NCI-H748 (cell line): ENCODE results near the gene CCDC33.

Source experiments
- DNase-seq: peaks from one replicate; lab custom pipeline; 2025; ENCODE audit not compliant: unreplicated experiment; lab: John Stamatoyannopoulos, UW

The CCDC33 gene

DNA sequence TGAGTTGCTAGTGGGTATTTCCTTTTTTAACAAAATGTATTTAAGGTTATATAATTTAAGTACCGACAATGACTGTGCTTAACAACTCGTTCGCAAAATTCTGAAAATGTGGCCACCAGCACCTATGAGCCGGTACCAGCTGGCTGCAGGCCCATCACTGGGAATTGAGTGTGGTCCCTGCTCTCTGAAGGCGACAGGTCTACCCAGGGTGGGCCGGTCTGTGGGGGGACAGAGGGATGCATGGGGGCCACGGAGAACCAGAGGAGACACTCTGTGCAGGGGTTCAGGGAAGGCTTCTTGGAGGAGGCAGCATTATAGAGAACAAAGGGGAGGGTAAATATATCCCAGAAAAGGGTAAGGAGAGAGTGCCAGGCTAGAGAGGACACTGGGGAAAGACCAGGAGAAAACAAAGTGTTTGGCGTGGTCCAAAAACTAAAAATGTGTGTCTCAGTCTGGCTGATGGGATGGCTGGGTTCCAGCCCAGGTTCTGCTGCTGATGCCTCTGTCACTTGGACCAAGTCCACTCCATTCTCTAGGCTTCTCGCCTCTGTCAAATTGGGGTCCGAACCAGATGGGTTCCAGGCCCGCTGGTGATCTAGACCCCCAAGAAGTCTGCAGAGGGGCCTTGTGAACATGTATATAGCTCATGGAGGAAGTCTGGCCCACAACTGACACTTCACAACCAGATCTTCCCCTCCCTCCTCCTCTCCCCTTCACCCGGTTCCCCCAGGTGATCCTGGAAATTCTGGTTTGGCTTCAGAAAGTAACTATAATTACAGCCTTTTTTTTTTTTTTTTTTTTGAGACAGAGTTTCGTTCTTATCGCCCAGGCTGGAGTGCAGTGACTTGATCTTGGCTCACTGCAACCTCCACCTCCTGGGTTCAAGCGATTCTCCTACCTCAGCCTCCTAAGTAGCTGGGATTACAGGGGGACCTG is 142.0 kb downstream of the CCDC33 start:
- no peak for DNase-seq

DNA sequence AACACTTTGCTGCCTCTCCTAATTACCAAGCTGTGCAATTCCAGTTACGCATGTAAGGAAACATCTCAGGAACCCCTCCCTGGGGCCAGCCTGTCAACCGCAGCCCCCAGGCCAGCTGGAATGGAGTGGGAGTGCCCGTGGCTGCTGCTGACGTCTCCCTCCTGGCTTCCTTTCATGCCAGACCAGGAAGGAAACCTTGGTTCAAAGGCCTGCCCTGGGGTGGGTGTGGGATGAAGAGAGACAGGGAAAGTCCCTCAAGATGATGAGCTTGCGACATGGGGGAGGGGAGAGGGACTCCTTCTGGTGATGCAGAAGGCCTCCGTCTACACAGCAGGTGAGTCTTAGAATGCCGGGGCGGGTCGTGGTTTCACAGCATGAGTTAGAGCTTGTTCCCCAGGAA is 142.7 kb downstream of the CCDC33 start:
- peak; percentile 2 for DNase-seq

DNA sequence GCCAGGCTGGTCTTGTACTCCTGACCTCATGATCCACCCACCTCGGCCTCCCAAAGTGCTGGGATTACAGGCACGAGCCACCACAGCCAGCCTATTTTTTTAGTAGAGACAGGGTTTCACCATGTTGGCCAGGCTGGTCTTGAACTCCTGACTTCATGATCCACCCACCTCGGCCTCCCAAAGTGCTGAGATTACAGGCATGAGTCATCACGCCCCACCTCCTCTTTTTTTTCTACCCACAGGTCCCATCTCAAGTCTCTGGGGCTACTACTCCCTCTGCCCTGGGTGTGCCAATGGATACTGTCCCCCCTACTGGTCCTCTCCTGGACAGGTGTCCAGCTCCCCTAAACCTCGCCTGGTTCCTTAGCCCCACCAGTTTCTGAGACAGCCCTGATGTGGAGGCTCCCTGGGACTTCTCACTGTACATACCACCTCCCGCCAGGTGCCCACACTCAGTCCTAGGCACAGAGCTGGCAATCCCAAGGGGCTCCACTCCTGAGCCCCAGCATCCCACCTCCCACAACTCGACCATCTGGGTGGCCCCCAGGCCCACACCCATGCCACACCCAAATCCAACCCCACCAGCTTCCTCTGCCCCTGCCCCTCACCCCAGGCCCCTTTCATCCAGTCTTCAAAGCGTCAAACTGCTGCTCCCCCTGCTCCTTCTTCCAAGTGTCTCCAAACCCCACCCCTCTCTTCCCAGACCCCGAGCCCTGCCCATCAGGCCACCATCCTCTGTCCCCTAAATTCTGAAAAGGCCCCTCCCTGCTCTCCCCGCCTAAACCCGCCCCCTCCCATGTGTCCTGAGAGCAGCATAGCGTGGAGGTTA is 144.4 kb downstream of the CCDC33 start:
- DNase-seq = no peak

DNA sequence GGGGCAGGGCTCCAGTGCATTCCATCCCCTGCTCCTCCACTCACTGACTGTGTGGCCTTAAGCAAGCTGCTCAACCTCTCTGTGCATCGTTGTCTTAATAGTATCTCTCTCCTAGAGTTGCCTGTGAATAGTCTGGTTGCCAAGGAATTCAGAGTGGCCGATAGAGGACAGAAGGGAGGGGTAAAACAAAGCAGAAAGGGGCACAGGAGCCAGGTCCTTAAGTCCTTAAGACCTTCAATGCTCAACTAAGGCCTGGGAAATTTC is 145.0 kb downstream of the CCDC33 start:
- DNase-seq = no peak

DNA sequence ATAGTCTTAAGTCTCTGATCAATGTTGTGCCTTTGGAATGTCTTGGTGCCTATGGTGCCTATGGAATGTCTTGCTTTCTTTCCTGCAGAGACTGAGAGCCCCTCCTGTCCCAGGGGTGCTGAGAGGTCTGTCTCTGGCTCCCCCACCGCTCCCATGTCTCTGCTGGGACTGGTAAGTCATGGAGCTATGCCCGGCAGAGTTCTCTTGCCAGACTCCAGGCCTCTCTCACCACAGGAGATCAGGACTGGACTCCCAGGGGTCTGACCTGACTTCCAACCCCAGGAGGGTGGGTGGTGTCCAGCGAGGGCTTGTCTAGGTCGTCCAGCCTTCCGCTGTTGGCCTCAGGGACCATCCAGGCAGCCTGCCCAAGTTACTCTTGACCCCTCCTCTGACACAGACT is 145.4 kb downstream of the CCDC33 start:
- no peak for DNase-seq

DNA sequence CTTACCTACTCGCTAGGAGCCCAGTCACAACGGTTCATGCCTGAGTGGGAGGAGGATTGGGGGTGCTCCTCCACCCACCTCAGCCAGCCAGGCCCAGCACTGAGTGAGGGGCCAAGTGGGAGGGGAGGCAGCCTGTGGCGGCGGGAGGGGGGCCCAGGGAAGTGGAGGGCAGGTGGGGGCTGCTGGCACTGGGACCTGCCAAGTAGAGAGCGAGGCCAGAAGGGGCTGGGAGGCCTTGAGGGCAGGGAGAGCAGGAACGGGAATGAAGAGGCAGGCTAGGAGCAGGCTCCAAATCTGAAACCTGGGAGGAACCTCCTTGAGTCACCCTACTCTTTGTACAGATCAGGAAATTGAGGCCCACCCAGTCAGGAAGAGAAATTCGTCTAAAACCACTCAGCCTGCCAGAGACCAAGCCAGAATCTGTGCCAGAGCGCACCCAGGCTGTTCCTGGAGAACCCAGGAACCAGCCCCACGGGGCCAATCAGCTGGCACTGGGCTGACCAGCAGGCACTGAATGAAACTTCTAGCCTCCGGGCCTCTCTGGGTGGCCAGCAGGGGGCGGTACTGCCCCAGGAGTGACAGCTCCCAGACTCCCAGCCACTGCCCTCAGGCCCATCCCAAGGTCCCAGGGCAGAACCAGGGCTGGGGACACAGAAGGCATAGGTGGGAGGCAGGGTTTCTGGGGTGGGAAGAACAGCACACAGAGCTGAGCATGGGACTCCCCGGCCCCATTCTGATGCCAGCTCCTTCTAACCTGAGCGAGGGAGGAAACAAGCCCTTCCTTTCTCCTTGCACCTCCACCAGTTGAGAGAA is 146.1 kb downstream of the CCDC33 start:
- peak; percentile 55 for DNase-seq

DNA sequence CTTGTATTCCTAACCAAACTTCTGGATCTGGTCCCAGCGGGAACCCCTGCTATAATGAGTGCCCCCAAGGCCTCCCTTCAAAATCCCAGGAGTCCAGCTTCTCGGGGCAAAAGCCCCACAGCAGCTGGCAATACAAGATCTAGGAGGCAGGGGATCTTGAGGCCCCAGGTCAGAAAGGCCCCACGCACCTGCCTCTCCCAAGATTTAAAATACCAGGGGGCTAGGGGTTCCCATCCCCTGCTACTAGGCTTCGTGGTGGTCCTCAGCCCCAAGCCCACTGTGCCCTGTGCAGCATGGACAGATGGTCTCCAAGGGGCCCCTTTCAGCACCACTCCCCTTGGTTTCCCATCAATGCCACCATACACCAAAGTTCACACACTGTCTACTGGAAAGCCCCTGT is 147.2 kb downstream of the CCDC33 start:
- no peak for DNase-seq

DNA sequence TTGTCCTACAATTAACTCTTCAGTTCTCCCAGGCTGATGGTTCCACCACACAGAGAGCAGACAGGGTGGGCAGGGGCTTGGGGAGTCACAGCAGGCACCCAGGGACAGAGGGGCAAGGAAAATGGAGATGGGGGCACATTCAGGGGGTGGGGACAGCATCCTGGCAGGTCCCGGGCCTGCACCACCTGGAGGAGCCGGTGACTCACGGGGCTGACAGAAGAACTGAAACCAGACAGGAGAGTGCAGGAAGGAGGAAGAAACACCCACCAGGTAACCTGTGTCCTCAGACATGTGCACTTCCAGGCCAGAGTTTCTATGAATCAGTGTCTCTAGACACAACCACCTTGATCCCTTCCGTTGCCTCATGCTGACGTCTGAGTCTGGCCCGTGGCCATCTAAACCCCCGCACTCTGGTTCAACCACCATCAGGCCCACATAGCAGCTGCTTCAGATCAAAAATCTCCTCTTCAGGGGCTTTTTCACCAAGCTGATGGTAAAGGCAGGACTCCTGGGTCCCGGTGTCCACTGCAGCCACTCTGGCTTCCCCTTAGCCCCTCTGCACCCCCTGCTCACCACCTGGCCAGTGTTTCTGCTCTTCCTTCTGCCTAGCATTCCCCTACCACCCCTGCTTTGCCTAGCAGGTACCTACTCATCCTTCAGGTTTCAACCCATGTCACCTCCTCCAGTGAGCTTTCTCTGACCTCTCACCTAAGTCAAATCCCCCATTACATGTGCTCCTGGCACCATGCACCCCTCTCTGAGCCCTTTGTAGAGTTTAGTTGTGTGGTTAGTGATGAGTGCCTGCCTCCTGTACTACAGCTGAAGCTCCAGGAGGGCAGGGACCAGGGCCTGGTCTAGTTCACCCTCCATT is 147.8 kb downstream of the CCDC33 start:
- DNase-seq = no peak

DNA sequence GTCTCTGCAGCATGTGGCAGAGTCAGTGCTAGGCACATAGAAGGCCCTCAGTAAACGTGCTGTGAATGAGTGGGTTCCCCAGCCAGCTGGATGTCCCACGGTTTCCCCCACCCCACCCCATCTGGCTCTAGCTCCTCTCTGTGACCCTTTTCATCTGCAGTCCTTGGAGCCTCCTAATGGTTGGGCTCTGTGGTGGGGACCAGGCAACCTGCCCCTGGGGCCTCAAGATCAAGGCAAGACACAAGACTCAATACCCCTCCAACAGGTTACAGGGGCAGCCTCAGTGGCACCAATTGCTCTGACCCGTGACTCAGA is 148.4 kb downstream of the CCDC33 start:
- no peak for DNase-seq

DNA sequence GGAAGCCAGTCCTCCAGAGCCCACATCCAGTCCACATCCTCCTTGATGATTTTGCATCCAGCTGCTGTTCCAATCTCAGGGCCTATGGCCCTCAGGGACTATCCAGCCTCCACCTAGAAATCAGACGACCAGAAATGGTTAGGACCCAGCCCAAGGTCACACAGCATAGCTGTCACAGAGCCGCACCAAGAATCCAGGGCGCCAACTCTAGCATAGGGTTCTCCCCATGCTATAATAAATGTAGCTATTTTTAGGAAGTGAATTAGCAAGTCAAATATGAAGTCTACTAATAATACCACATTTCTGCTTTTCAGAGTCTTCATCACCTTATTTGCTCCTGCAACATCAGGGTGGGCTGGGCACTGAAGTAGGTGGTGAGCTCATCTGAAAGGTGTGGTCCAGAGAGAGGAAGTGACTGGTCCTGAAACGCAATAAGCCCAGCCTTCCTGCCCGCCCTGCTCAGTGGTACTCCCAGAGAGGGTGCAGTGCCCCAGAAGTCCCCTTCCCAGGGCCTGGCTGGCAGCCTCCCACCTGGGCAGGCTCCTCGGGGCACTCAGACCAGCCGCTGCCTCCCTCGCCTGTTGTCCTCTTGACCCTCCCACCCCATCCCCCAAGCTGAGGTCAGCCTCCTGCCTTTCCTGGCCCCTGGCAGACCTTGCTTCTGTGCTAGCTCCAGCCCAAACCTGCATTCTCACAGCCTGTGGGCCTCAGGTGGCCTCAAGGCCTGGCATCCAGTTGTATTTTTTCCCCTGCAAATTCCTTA is 148.9 kb downstream of the CCDC33 start:
- no peak for DNase-seq

DNA sequence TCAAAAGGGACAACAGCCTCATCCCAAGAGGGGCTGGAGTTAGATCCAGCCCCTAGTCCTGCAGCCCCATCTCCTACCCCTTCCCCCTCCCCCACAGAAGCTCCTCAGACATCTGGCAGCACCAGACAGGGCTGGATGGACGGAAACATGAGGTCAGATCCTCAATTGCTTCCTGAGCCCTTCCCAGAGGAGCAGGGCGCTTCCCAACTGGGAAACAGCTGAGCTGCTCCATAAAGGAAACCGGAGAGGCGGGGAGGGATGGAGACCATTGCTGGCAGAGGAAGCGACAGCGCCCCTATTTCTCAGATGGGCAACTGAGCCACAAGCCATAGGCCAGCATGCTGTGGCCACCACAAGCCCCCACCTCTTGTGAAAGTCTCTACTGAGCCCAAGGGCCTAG is 149.6 kb downstream of the CCDC33 start:
- DNase-seq = no peak
